H9 (cell line): ENCODE measurements around the gene KRTAP12-3. TPM values are rescaled to one million over a fixed set of nuclear protein-coding genes. Genes with fewer than 3 reads are reported as not detected.

ENCODE experiments used
- DNase-seq: peaks from one replicate; pipeline ENCODE4 v3.0.0-alpha.2; 2017
- H2AFZ ChIP-seq: one replicate; pipeline ENCODE4 v1.6.1; 2013; ENCODE audit warnings: mild to moderate bottlenecking, low read length, control low read depth, moderate library complexity
- H2AK5ac ChIP-seq: 2 replicates; pipeline ENCODE4 v1.6.1; 2013; ENCODE audit warnings: low read length, control low read depth, mixed read lengths; ENCODE audit not compliant: insufficient read length
- H2BK120ac ChIP-seq: one replicate; pipeline ENCODE4 v1.6.1; 2013; ENCODE audit warnings: low read depth, mild to moderate bottlenecking, low read length, control low read depth, inconsistent platforms; ENCODE audit not compliant: poor library complexity, severe bottlenecking
- H2BK12ac ChIP-seq: 2 replicates; pipeline ENCODE4 v1.6.1; 2013; ENCODE audit warnings: low read length, control low read depth, mixed read lengths, low read depth; ENCODE audit not compliant: insufficient read length
- H2BK15ac ChIP-seq: 2 replicates; pipeline ENCODE4 v1.6.1; 2013; ENCODE audit warnings: low read depth, low read length, control low read depth
- H2BK20ac ChIP-seq: one replicate; pipeline ENCODE4 v1.6.1; 2013; ENCODE audit warnings: low read depth, mild to moderate bottlenecking, low read length, control low read depth, inconsistent platforms; ENCODE audit not compliant: poor library complexity, severe bottlenecking
- H2BK5ac ChIP-seq: 2 replicates; pipeline ENCODE4 v1.6.1; 2013; ENCODE audit warnings: low read length, control low read depth, mixed read lengths; ENCODE audit not compliant: insufficient read length
- H3K14ac ChIP-seq: 2 replicates; pipeline ENCODE4 v1.6.1; 2013; ENCODE audit warnings: low read length, control low read depth; ENCODE audit not compliant: insufficient read depth
- H3K18ac ChIP-seq: 2 replicates; pipeline ENCODE4 v1.6.1; 2013; ENCODE audit warnings: low read depth, mild to moderate bottlenecking, mixed read lengths, low read length, control low read depth; ENCODE audit not compliant: insufficient read length
- H3K23ac ChIP-seq: 2 replicates; pipeline ENCODE4 v1.6.1; 2013; ENCODE audit warnings: low read length, control low read depth, mixed read lengths, low read depth; ENCODE audit not compliant: insufficient read length
- H3K23me2 ChIP-seq: 2 replicates; pipeline ENCODE4 v1.6.1; 2013; ENCODE audit warnings: low read depth, mild to moderate bottlenecking, mixed read lengths, low read length, control low read depth; ENCODE audit not compliant: insufficient read length, poor library complexity, severe bottlenecking
- H3K27ac ChIP-seq: 2 replicates; pipeline ENCODE4 v1.5.1; 2013; ENCODE audit warnings: low read length, control low read depth, mixed read lengths, low read depth; ENCODE audit not compliant: insufficient read length
- H3K27me3 ChIP-seq: 2 replicates; pipeline ENCODE4 v1.6.1; 2013; ENCODE audit warnings: low read length, control low read depth, inconsistent platforms; ENCODE audit not compliant: insufficient read depth
- H3K4ac ChIP-seq: 2 replicates; pipeline ENCODE4 v1.6.1; 2013; ENCODE audit warnings: low read depth, mild to moderate bottlenecking, control low read depth, inconsistent platforms, low read length, moderate library complexity
- H3K4me1 ChIP-seq: 2 replicates; pipeline ENCODE4 v1.6.1; 2013; ENCODE audit warnings: low read length, control low read depth, inconsistent platforms; ENCODE audit not compliant: insufficient read depth
- H3K4me2 ChIP-seq: 2 replicates; pipeline ENCODE4 v1.6.1; 2013; ENCODE audit warnings: low read length, control low read depth, mixed read lengths; ENCODE audit not compliant: insufficient read length, insufficient read depth
- H3K56ac ChIP-seq: 2 replicates; pipeline ENCODE4 v1.6.1; 2013; ENCODE audit warnings: low read depth, mild to moderate bottlenecking, mixed read lengths, low read length, control low read depth; ENCODE audit not compliant: insufficient read length
- H3K79me1 ChIP-seq: 2 replicates; pipeline ENCODE4 v1.6.1; 2013; ENCODE audit warnings: low read depth, mild to moderate bottlenecking, moderate library complexity, low read length, control low read depth, inconsistent platforms; ENCODE audit not compliant: insufficient read depth, poor library complexity, severe bottlenecking
- H3K79me2 ChIP-seq: 2 replicates; pipeline ENCODE4 v1.6.1; 2013; ENCODE audit warnings: low read length, control low read depth, inconsistent platforms; ENCODE audit not compliant: insufficient read depth
- H3K9ac ChIP-seq: 2 replicates; pipeline ENCODE4 v1.6.1; 2013; ENCODE audit warnings: low read length, control low read depth, mixed read lengths; ENCODE audit not compliant: insufficient read length; ENCODE audit errors: extremely low read depth
- H3K9me3 ChIP-seq: one replicate; pipeline ENCODE4 v1.6.1; 2013; ENCODE audit warnings: low read depth, low read length, inconsistent platforms; ENCODE audit not compliant: control insufficient read depth
- H3T11ph ChIP-seq: one replicate; pipeline ENCODE4 v1.6.1; 2013; ENCODE audit warnings: mild to moderate bottlenecking, low read length, control low read depth, inconsistent platforms
- H4K20me1 ChIP-seq: one replicate; pipeline ENCODE4 v1.6.1; 2013; ENCODE audit not compliant: control insufficient read depth, insufficient read length, insufficient read depth
- H4K5ac ChIP-seq: 2 replicates; pipeline ENCODE4 v1.6.1; 2013; ENCODE audit warnings: low read depth, mild to moderate bottlenecking, mixed read lengths, low read length, control low read depth; ENCODE audit not compliant: insufficient read length
- H4K8ac ChIP-seq: replicated peaks from 2 replicates; pipeline ENCODE4 v1.6.1; 2013; ENCODE audit warnings: low read length, control low read depth, mixed read lengths, low read depth; ENCODE audit not compliant: insufficient read length
- H4K91ac ChIP-seq: 2 replicates; pipeline ENCODE4 v1.6.1; 2013; ENCODE audit warnings: low read depth, mild to moderate bottlenecking, moderate library complexity, mixed read lengths, low read length, control low read depth; ENCODE audit not compliant: insufficient read length
- H3K27ac Mint-ChIP-seq, 3 experiments: 2 replicates in 2 of 3; 3 replicates in 1 of 3; pipeline ENCODE4 v1.8.0; 2020 to 2021; ENCODE audit warnings: mixed read lengths in 3 of 3, mild to moderate bottlenecking in 1 of 3, moderate library complexity in 1 of 3
- H3K27me3 Mint-ChIP-seq: 2 replicates; pipeline ENCODE4 v1.8.0; 2021; ENCODE audit warnings: low read depth, mild to moderate bottlenecking, moderate library complexity, mixed read lengths
- H3K36me3 Mint-ChIP-seq, 3 experiments: 2 replicates in 2 of 3; 3 replicates in 1 of 3; pipeline ENCODE4 v1.8.0; 2020 to 2021; ENCODE audit warnings: low read depth in 3 of 3, mixed read lengths in 3 of 3; ENCODE audit not compliant: insufficient read depth in 1 of 3
- H3K4me1 Mint-ChIP-seq, 2 experiments: 2 replicates each; pipeline ENCODE4 v1.8.0; 2020; ENCODE audit warnings: mixed read lengths in 2 of 2
- H3K4me3 Mint-ChIP-seq, 2 experiments: 2 replicates in 1 of 2; 3 replicates in 1 of 2; pipeline ENCODE4 v1.8.0; 2020 to 2021; ENCODE audit warnings: mild to moderate bottlenecking in 2 of 2, mixed read lengths in 2 of 2, moderate library complexity in 1 of 2
- H3K9me3 Mint-ChIP-seq, 2 experiments: 2 replicates in 1 of 2; 3 replicates in 1 of 2; pipeline ENCODE4 v1.8.0; 2020; ENCODE audit warnings: mild to moderate bottlenecking in 2 of 2, mixed read lengths in 2 of 2, moderate library complexity in 1 of 2
- WGBS: extraction: QIAGEN DNeasy Blood & Tissue Kit; methylation state at CpG from one replicate; pipeline ENCODE4 v1.1.7; 2013; ENCODE audit warnings: missing lambda C conversion rate, low lambda C conversion rate, mixed read lengths; ENCODE audit not compliant: insufficient read length; ENCODE audit errors: extremely low coverage; 5-methylcytosine and 5-hydroxymethylcytosine counted together
- total RNA-seq: library from RNA; stranded (reverse); gene quantifications from 2 replicates; pipeline ENCODE4 v1.2.1, GENCODE V29; 2021
- TF ChIP-seq, protein P1 (sequence below): fragments of 200-600 bp; sonication (generic); conservative IDR thresholded peaks from 3 replicates; pipeline ENCODE4 v1.8.0; 2021; ENCODE audit warnings: antibody characterized with exemption, mild to moderate bottlenecking

KRTAP12-3 gene
- total RNA-seq, 1 experiment from 2014 or later, result not detected

DNA sequence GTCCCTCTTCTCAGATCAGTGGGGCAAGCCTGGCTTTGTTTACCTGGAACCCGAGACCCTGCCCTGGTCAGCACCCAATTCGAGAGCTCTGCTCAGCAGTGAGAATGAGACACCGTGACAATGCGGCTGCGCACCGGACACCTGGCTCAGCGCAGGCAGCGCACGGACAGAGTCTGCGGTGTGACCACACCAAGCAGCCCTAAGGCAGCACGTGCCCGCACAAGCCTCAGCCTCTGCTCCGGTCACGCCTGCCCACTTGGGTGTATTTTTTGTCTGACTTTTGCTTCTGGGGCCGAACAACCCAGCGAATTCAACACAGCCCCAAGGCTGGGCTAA, 41.2 kb upstream of the KRTAP12-3 start:
- no peak overlapping the region for H2BK5ac ChIP-seq
- H3K4me2 ChIP-seq, result no peak overlapping the region
- H3K79me1 ChIP-seq, result no peaks in the 10 kb centered on the region
- H2AFZ ChIP-seq, result no peak overlapping the region
- no peak overlapping the region for H3K27ac ChIP-seq
- H3K56ac ChIP-seq, result no peak overlapping the region
- Mint-ChIP-seq H3K27ac (peak overlapping the region in 1 of 3 experiments; percentile 75; a peak in 2 of 7 replicates), H3K4me1 (peaks cover 27% of the 10 kb centered on the region in 2 experiments), H3K27me3 (peaks cover 2% of the 10 kb centered on the region), H3K4me3 (no peak overlapping the region), H3K36me3 (peaks cover 5 to 23% (median 18%) of the 10 kb centered on the region in 3 experiments), H3K9me3 (peaks cover 27 to 34% of the 10 kb centered on the region in 2 experiments)
- no peak overlapping the region for H3K18ac ChIP-seq
- no peaks in the 10 kb centered on the region for H3K79me2 ChIP-seq
- no peak overlapping the region for H2AK5ac ChIP-seq
- no peak overlapping the region for H4K5ac ChIP-seq
- no peaks in the 10 kb centered on the region for H4K20me1 ChIP-seq
- no peak overlapping the region for H3K14ac ChIP-seq
- TF ChIP-seq, protein P1, sequence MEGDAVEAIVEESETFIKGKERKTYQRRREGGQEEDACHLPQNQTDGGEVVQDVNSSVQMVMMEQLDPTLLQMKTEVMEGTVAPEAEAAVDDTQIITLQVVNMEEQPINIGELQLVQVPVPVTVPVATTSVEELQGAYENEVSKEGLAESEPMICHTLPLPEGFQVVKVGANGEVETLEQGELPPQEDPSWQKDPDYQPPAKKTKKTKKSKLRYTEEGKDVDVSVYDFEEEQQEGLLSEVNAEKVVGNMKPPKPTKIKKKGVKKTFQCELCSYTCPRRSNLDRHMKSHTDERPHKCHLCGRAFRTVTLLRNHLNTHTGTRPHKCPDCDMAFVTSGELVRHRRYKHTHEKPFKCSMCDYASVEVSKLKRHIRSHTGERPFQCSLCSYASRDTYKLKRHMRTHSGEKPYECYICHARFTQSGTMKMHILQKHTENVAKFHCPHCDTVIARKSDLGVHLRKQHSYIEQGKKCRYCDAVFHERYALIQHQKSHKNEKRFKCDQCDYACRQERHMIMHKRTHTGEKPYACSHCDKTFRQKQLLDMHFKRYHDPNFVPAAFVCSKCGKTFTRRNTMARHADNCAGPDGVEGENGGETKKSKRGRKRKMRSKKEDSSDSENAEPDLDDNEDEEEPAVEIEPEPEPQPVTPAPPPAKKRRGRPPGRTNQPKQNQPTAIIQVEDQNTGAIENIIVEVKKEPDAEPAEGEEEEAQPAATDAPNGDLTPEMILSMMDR, result no peak
- WGBS, result no CpG with 5 or more reads among the region's 16 CpGs
- H3K4me1 ChIP-seq, result no peaks in the 10 kb centered on the region
- no peak overlapping the region for H3K4ac ChIP-seq
- H4K91ac ChIP-seq, result no peak overlapping the region
- H2BK120ac ChIP-seq, result no peak overlapping the region
- no peaks in the 10 kb centered on the region for H3K27me3 ChIP-seq
- H2BK20ac ChIP-seq, result no peak overlapping the region
- H3K9me3 ChIP-seq, result peaks cover 7% of the 10 kb centered on the region
- DNase-seq, result no peak
- H2BK12ac ChIP-seq, result no peak overlapping the region
- H3K23me2 ChIP-seq, result no peaks in the 10 kb centered on the region
- no peak overlapping the region for H3K9ac ChIP-seq
- no peak overlapping the region for H3T11ph ChIP-seq
- no peak overlapping the region for H3K23ac ChIP-seq
- no peak overlapping the region for H2BK15ac ChIP-seq
- H4K8ac ChIP-seq, result no peak overlapping the region
